Kidney (tissue), 14 donors: ENCODE data around the gene NOL6. TPM values are rescaled to one million over a fixed set of nuclear protein-coding genes. Genes with fewer than 3 reads are reported as not detected.

Source experiments
- DNase-seq, 5 donors: peaks; one replicate each; pipeline ENCODE4 v3.0.0-alpha.2; 2013 to 2020
- FAIRE-seq: peaks from 2 replicates; lab custom pipeline; 2012; peaks lifted over from hg19 to GRCh38; lab: Jason Lieb, UNC
- H3K27ac ChIP-seq, 2 donors: one replicate each; pipeline ENCODE4 v1.7.0; 2013; ENCODE audit warnings: low read depth in 2 of 2, low read length in 2 of 2, inconsistent platforms in 1 of 2
- H3K27me3 ChIP-seq: one replicate; pipeline ENCODE4 v1.7.1; 2013; ENCODE audit warnings: low read length, inconsistent platforms; ENCODE audit not compliant: control insufficient read depth, insufficient read depth
- H3K36me3 ChIP-seq, 3 donors: one replicate each; pipeline versions ENCODE4 v1.7.0 to v1.7.1; 2013; ENCODE audit warnings: low read length in 3 of 3, control low read depth in 1 of 3, inconsistent platforms in 1 of 3; ENCODE audit not compliant: insufficient read depth in 3 of 3, control insufficient read depth in 2 of 3
- H3K4me1 ChIP-seq, 3 donors: one replicate each; pipeline versions ENCODE4 v1.7.0 to v1.7.1; 2013; ENCODE audit warnings: low read length in 3 of 3, inconsistent platforms in 1 of 3, low read depth in 1 of 3; ENCODE audit not compliant: control insufficient read depth in 2 of 3, insufficient read depth in 2 of 3
- H3K4me3 ChIP-seq, 3 donors: one replicate each; pipeline versions ENCODE4 v1.7.0 to v1.8.1; 2013; ENCODE audit warnings: low read length in 3 of 3, control low read depth in 1 of 3, inconsistent platforms in 1 of 3
- H3K9ac ChIP-seq, 3 donors: one replicate each; pipeline versions ENCODE4 v1.7.0 to v1.7.1; 2013; ENCODE audit warnings: low read length in 3 of 3, control low read depth in 1 of 3, inconsistent platforms in 1 of 3
- H3K9me3 ChIP-seq, 3 donors: one replicate each; pipeline versions ENCODE4 v1.7.0 to v1.7.1; 2013; ENCODE audit warnings: low read length in 3 of 3, control low read depth in 1 of 3, inconsistent platforms in 1 of 3; ENCODE audit not compliant: control insufficient read depth in 2 of 3, insufficient read depth in 1 of 3
- intact Hi-C: fragments of 100-400 bp; cut with DNase I; formaldehyde crosslinking; loops from one replicate; pipeline ENCODE4 v1.11.1; 2022
- polyA plus RNA-seq: library from polyadenylated mRNA; stranded (reverse); fragments of 350-450 nt; fragmentation: Illumina TruSeq; extraction: RNeasy Lipid Tissue Mini Kit (QIAGEN cat#74804); gene quantifications from one replicate; pipeline ENCODE4 v1.2.3, GENCODE V29; 2014; ENCODE audit warnings: low read depth, low replicate concordance; ENCODE audit not compliant: insufficient read depth
- total RNA-seq: library from RNA; stranded (reverse); fragmentation: NEBNext Ultra II Directional; extraction: Animal tissue kit (Norgen Biotek cat#: 25700); gene quantifications from one replicate; pipeline ENCODE4 v1.2.1, GENCODE V29; 2021
- TF ChIP-seq, protein P1 (sequence below): IDR thresholded peaks from 3 replicates; pipeline ENCODE4 v1.5.1; 2012; ENCODE audit warnings: mild to moderate bottlenecking, moderate library complexity, borderline replicate concordance; ENCODE audit not compliant: insufficient read depth; ENCODE audit errors: extremely low read depth
- donor health status: control.
- donor health status: control.
- donor health status: control.
- donor health status: control.
- donor health status: control.
- donor health status: DM: yes; HTN: yes; CAD: no.
- donor health status: Normal renal cell carcinoma (clear cell type).

Gene NOL6
- total and polyA plus RNA-seq, 2 donors from 2014 or later = 10.8 to 32.8 TPM

DNA sequence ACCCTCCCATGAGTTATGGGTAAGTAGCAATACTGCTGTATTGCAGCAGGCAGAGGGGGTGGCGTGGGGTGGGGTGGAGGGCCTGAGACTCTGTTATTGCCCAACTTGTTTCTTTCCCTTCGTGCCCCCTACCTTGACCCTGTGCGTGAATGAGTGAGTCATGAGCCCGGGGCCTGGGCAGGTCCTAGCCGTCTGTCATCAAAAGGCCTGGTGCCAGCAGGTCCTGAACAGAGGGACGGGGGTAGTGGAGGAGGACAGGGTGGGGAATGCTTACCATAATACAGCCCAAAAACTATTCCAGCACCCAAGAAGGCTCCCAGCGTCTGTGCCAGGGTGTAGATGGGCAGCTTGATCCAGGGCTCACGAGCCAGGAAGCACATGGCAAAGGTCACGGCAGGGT, 30.7 kb downstream of the NOL6 start:
- intact Hi-C loops = no loop called here
- H3K9me3 ChIP-seq = no peaks in the 10 kb centered on the region
- H3K4me3 ChIP-seq = no peak overlapping the region
- peaks cover 0 to 6% (median 0%) of the 10 kb centered on the region in 3 donors for H3K36me3 ChIP-seq
- H3K4me1 ChIP-seq = peaks cover 3 to 23% (median 17%) of the 10 kb centered on the region in 3 donors
- FAIRE-seq (no peak), DNase-seq (peak in 1 of 5 donors; percentile 90)
- TF ChIP-seq, protein P1, sequence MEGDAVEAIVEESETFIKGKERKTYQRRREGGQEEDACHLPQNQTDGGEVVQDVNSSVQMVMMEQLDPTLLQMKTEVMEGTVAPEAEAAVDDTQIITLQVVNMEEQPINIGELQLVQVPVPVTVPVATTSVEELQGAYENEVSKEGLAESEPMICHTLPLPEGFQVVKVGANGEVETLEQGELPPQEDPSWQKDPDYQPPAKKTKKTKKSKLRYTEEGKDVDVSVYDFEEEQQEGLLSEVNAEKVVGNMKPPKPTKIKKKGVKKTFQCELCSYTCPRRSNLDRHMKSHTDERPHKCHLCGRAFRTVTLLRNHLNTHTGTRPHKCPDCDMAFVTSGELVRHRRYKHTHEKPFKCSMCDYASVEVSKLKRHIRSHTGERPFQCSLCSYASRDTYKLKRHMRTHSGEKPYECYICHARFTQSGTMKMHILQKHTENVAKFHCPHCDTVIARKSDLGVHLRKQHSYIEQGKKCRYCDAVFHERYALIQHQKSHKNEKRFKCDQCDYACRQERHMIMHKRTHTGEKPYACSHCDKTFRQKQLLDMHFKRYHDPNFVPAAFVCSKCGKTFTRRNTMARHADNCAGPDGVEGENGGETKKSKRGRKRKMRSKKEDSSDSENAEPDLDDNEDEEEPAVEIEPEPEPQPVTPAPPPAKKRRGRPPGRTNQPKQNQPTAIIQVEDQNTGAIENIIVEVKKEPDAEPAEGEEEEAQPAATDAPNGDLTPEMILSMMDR = no peak
- no peaks in the 10 kb centered on the region for H3K27me3 ChIP-seq
- no peak overlapping the region for H3K9ac ChIP-seq
- peak overlapping the region in 1 of 2 donors; percentile 65 for H3K27ac ChIP-seq

DNA sequence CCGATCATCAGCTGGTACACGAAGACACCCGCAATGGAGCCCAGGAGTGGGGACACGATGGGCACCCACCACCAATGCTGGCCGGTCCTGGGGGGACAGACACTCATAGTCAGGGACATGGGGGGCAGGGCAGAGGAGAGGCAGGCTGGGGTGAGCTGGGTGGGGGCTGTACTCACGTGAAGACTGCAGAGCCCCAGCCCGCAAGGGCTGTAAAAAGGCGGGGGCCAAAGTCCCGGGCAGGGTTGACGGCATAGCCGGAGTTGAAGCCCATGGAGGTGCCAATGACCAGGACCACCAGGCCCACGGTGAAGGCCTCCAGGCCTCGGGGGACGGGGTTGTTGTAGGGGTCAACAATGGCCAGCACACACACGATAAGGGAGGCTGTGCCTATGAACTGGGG, 31.6 kb downstream of the NOL6 start:
- H3K9ac ChIP-seq = no peak overlapping the region
- no peak overlapping the region for H3K27ac ChIP-seq
- no peak for DNase-seq
- no peaks in the 10 kb centered on the region for H3K9me3 ChIP-seq
- intact Hi-C loops = no loop called here
- H3K36me3 ChIP-seq = peaks cover 0 to 6% (median 0%) of the 10 kb centered on the region in 3 donors
- H3K4me3 ChIP-seq = no peak overlapping the region
- TF ChIP-seq, protein P1 = no peak
- peaks cover 3 to 18% (median 12%) of the 10 kb centered on the region in 3 donors for H3K4me1 ChIP-seq
- no peak for FAIRE-seq
- no peaks in the 10 kb centered on the region for H3K27me3 ChIP-seq

DNA sequence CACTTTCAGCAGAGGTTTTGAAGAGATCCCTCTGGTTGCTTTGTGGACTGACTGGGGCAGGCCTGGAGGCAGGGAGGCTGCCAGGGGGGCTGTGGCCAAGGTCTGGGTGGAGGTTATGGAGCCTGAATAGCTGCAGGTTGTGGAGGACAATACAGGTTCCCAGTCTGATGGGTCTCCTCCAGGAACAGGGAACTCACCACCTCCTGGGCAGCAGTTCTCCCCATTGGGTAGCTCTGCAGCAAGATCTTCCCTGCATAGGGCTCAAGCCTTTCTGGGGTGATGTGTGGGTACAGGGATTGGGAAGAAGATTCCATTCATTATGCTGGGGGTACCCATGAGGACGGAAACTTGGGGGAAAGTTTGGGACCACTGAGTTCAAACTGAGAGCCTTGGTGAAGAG, 33.1 kb downstream of the NOL6 start:
- FAIRE-seq (no peak), DNase-seq (no peak)
- Histone ChIP-seq H3K36me3 (peaks cover 0 to 6% (median 0%) of the 10 kb centered on the region in 3 donors), H3K4me1 (peaks cover 0 to 5% (median 5%) of the 10 kb centered on the region in 3 donors), H3K27ac (no peak overlapping the region), H3K27me3 (no peaks in the 10 kb centered on the region), H3K9ac (no peak overlapping the region), H3K9me3 (no peaks in the 10 kb centered on the region), H3K4me3 (no peak overlapping the region)
- intact Hi-C loops = no loop called here
- TF ChIP-seq, protein P1 = no peak

DNA sequence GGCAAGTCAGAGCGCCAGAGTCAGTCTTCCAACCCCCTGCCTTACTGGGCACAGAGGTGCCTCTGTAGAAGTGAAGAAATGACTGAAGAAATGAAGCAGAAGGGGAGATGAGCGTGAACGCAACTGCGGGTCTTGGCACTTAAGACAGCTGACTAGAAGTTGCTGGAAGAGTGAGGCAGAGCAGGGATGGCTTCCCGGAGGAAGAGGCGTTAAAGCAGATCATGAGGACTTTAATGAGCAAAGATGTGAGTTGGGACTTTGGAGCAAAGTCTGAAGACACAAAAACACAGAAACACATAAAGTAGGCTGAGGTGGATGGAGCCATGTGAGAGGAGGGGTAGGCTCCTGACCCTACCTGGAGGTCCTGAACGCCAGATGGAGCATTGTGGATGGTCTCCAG, 33.5 kb downstream of the NOL6 start:
- FAIRE-seq (no peak), DNase-seq (no peak)
- H3K27ac ChIP-seq = no peak overlapping the region
- peaks cover 0 to 5% (median 3%) of the 10 kb centered on the region in 3 donors for H3K4me1 ChIP-seq
- H3K27me3 ChIP-seq = no peaks in the 10 kb centered on the region
- H3K9ac ChIP-seq = no peak overlapping the region
- H3K36me3 ChIP-seq = peaks cover 0 to 6% (median 0%) of the 10 kb centered on the region in 3 donors
- TF ChIP-seq, protein P1 = no peak
- no peaks in the 10 kb centered on the region for H3K9me3 ChIP-seq
- H3K4me3 ChIP-seq = no peak overlapping the region
- intact Hi-C loops = no loop called here
